GM15510 (cell line): Measurements from ENCODE around the gene STARD9.

Source experiments
- POLR2A ChIP-seq: IDR thresholded peaks from 3 replicates; pipeline ENCODE4 v1.6.1; 2011; ENCODE audit warnings: borderline replicate concordance; ENCODE audit not compliant: insufficient read length; ENCODE audit errors: extremely low read depth

Gene STARD9

GRCh38 chr15:42737529-42738328 lies 162.3 kb downstream of the STARD9 start:
- TF ChIP-seq POLR2A = no peak

DNA sequence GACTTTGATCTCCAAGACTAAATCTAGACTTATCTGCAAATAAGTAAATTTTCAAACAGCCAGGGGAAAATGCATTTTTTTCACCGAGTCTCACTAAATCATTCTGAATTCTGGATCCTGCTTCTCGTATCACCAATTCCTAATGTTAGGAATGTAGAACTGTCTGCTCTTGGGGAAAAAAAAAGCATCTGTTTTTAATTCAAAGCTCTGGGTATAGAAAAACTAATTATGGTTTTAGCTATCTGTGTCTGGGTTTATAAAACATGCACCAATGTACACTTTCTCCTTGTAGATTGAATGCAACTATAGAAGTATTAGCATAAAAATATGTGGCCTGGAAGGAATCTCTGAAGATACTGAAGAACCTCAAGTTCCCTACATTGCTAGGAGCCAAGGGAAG lies 166.3 kb downstream of the STARD9 start:
- no peak for TF ChIP-seq POLR2A

- no peak for TF ChIP-seq POLR2A
Observed at GRCh38 chr15:42742149-42742548, 166.7 kb downstream of the STARD9 start.

- TF ChIP-seq POLR2A = no peak
Observed at GRCh38 chr15:42744195-42744594, 168.8 kb downstream of the STARD9 start.

GRCh38 chr15:42749266-42749665 lies 173.9 kb downstream of the STARD9 start:
- no peak for TF ChIP-seq POLR2A

DNA sequence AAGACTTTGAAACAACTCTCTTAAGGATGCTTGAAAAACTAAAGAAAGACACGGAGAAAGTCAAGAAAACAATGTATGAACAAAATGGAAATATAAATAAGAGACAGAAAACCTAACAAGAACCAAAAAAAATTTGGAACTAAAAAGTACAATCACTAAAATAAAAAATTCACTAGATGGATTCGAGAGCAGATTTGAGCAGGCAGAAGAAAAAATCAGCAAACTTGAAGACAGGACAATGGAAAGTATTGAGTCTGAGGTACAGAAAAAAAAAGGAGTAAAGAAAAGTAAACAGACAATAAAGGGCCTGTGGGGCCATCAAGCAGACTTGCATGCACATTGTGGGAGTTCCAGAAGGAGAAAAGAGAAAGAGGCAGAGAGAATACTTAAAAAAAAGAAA lies 174.9 kb downstream of the STARD9 start:
- no peak for TF ChIP-seq POLR2A

- TF ChIP-seq POLR2A = no peak
Observed at GRCh38 chr15:42759093-42759492, 183.7 kb downstream of the STARD9 start.

- no peak for TF ChIP-seq POLR2A
Observed at GRCh38 chr15:42760759-42761158, 185.4 kb downstream of the STARD9 start.
